ENCODE results near the gene RASGRP2.

The RASGRP2 gene

GRCh38 chr11:64723907-64724862, 19.8 kb downstream of the RASGRP2 start:
- no peak for DNase-seq (ENCODE audit: low read depth, low spot score)
- H3K4me3 ChIP-seq (ENCODE audit: low read length) = peak overlapping the region; percentile 59; the same call in 1 of the 2 replicates

GRCh38 chr11:64723117-64723906, 20.6 kb downstream of the RASGRP2 start, which contains the start of gene NRXN2:
TSS of gene NRXN2 (minus strand) at chr11:64723197. CDS start at chr11:64713699, 9,498 bp downstream.
- DNase-seq (ENCODE audit: low read depth, low spot score) = peak; percentile 82
- H3K4me3 ChIP-seq (ENCODE audit: low read length) = peak within 1 kb of the TSS; percentile 59

- H3K4me3 ChIP-seq (ENCODE audit: low read length) = no peak overlapping the region
- DNase-seq (ENCODE audit: low read depth, low spot score) = no peak
These were observed 21.5 kb downstream of the RASGRP2 start for GRCh38 chr11:64722141-64723065.

GRCh38 chr11:64721359-64721699, 22.6 kb downstream of the RASGRP2 start:
- no peak for DNase-seq (ENCODE audit: low read depth, low spot score)
- H3K4me3 ChIP-seq (ENCODE audit: low read length) = no peak overlapping the region

- H3K4me3 ChIP-seq (ENCODE audit: low read length) = no peak overlapping the region
- no peak for DNase-seq (ENCODE audit: low read depth, low spot score)
These were observed 23.1 kb downstream of the RASGRP2 start for GRCh38 chr11:64720640-64721358.

- DNase-seq (ENCODE audit: low read depth, low spot score) = no peak
- no peak overlapping the region for H3K4me3 ChIP-seq (ENCODE audit: low read length)
These were observed 23.8 kb downstream of the RASGRP2 start for GRCh38 chr11:64720167-64720566.

- H3K4me3 ChIP-seq (ENCODE audit: low read length) = no peak overlapping the region
- no peak for DNase-seq (ENCODE audit: low read depth, low spot score)
These were observed 24.5 kb downstream of the RASGRP2 start for GRCh38 chr11:64719406-64719805.

- DNase-seq (ENCODE audit: low read depth, low spot score) = no peak
- no peak overlapping the region for H3K4me3 ChIP-seq (ENCODE audit: low read length)
These were observed 25.2 kb downstream of the RASGRP2 start for GRCh38 chr11:64718780-64719124.

- no peak overlapping the region for H3K4me3 ChIP-seq (ENCODE audit: low read length)
- DNase-seq (ENCODE audit: low read depth, low spot score) = no peak
These were observed 25.7 kb downstream of the RASGRP2 start for GRCh38 chr11:64718084-64718779.

GRCh38 chr11:64717268-64717578, 26.7 kb downstream of the RASGRP2 start:
- H3K4me3 ChIP-seq (ENCODE audit: low read length) = no peak overlapping the region

GRCh38 chr11:64716473-64717267, 27.3 kb downstream of the RASGRP2 start:
- no peak overlapping the region for H3K4me3 ChIP-seq (ENCODE audit: low read length)
- DNase-seq (ENCODE audit: low read depth, low spot score) = no peak

More at GRCh38 chr11:64717268-64717578, 26.7 kb downstream of the RASGRP2 start:
- no peak for DNase-seq (ENCODE audit: low read depth, low spot score)

GRCh38 chr11:64715756-64716472, 28.0 kb downstream of the RASGRP2 start:
- DNase-seq (ENCODE audit: low read depth, low spot score) = no peak
- H3K4me3 ChIP-seq (ENCODE audit: low read length) = no peak overlapping the region

- no peak for DNase-seq (ENCODE audit: low read depth, low spot score)
- no peak overlapping the region for H3K4me3 ChIP-seq (ENCODE audit: low read length)
These were observed 28.8 kb downstream of the RASGRP2 start for GRCh38 chr11:64715110-64715509.

GRCh38 chr11:64714666-64715065, 29.3 kb downstream of the RASGRP2 start:
- no peak overlapping the region for H3K4me3 ChIP-seq (ENCODE audit: low read length)
- no peak for DNase-seq (ENCODE audit: low read depth, low spot score)

GRCh38 chr11:64713781-64714363, 30.1 kb downstream of the RASGRP2 start:
- DNase-seq (ENCODE audit: low read depth, low spot score) = no peak
- H3K4me3 ChIP-seq (ENCODE audit: low read length) = no peak overlapping the region

GRCh38 chr11:64713016-64713707, 30.8 kb downstream of the RASGRP2 start:
- H3K4me3 ChIP-seq (ENCODE audit: low read length) = no peak overlapping the region
- DNase-seq (ENCODE audit: low read depth, low spot score) = no peak
